GM12864 (cell line): Measurements from ENCODE around the gene PREB.
A peak's percentile ranks its signal among the peaks of the same experiment; 100 is the strongest.

Source experiments
- DNase-seq: peaks from one replicate; pipeline ENCODE4 v3.0.0-alpha.2; 2011; ENCODE audit warnings: low read depth
- H3K4me3 ChIP-seq: 2 replicates; pipeline ENCODE4 v1.5.1; 2011; ENCODE audit warnings: mild to moderate bottlenecking, low read depth, low read length, control low read depth
- CTCF ChIP-seq: IDR thresholded peaks from 2 replicates; pipeline ENCODE4 v1.5.1; 2011; ENCODE audit warnings: low read depth, mild to moderate bottlenecking, moderate library complexity, low read length, control low read depth, inconsistent platforms; ENCODE audit errors: missing control alignments

Gene PREB

GRCh38 chr2:27088634-27089033 lies 45.8 kb downstream of the PREB start:
- DNase-seq, result no peak
- TF ChIP-seq CTCF, result no peak
- no peak overlapping the region for H3K4me3 ChIP-seq

- no peak overlapping the region for H3K4me3 ChIP-seq
- DNase-seq, result no peak
- no peak for TF ChIP-seq CTCF
Measured at GRCh38 chr2:27087823-27088410, 46.5 kb downstream of the PREB start.

GRCh38 chr2:27086724-27087593 lies 47.5 kb downstream of the PREB start, which contains the start of gene KHK:
KHK (plus strand) TSS chr2:27086772; CDS start chr2:27087260, 488 bp downstream.
- no peak for DNase-seq
- peak within 1 kb of the TSS; percentile 60 for H3K4me3 ChIP-seq
- TF ChIP-seq CTCF, result no peak

GRCh38 chr2:27086090-27086723 lies 48.2 kb downstream of the PREB start:
- peak; percentile 64 for DNase-seq
- TF ChIP-seq CTCF, result peak; percentile 73
- peak overlapping the region; percentile 60 for H3K4me3 ChIP-seq

- no peak for DNase-seq
- TF ChIP-seq CTCF, result no peak
- peak overlapping the region; percentile 60 for H3K4me3 ChIP-seq
Measured at GRCh38 chr2:27085673-27086089, 48.8 kb downstream of the PREB start.

- DNase-seq, result no peak
Measured at GRCh38 chr2:27085062-27085672, 49.3 kb downstream of the PREB start.

More at GRCh38 chr2:27085062-27085672, 49.3 kb downstream of the PREB start:
- H3K4me3 ChIP-seq, result peak overlapping the region; percentile 60
- no peak for TF ChIP-seq CTCF
